Caco-2 (cell line): ENCODE measurements around the gene ABHD4. TPM values are rescaled to one million over a fixed set of nuclear protein-coding genes. Genes with fewer than 3 reads are reported as not detected.

Experiments used
- BruUV-seq: library from RNA; stranded (reverse); fragments of 400-500 nt; replicated peaks from 2 replicates; lab custom pipeline; 2021; lab: Mats Ljungman, UMichigan
- CTCF ChIA-PET: fragments of 300-600 bp; sonication (Branson Sonifier 250); formaldehyde crosslinking; loops from one replicate; lab custom pipeline; 2022; ENCODE audit warnings: antibody characterized with exemption; lab: Charles Lee
- POLR2A ChIA-PET: fragments of 300-600 bp; sonication (Branson Sonifier 250); formaldehyde crosslinking; loops from one replicate; lab custom pipeline; 2022; ENCODE audit warnings: antibody characterized with exemption; lab: Charles Lee
- DNase-seq, 2 experiments: peaks; one replicate each; pipeline versions ENCODE4 v3.0.0 to v3.0.0-alpha.2; 2020 to 2022
- H3K27me3 ChIP-seq: replicated peaks from 2 replicates; pipeline ENCODE4 v1.6.0; 2011; ENCODE audit warnings: low read length; ENCODE audit not compliant: control insufficient read depth, insufficient read depth
- H3K36me3 ChIP-seq: 2 replicates; pipeline ENCODE4 v1.5.1; 2011; ENCODE audit warnings: low read length; ENCODE audit not compliant: control insufficient read depth, insufficient read depth
- H3K4me1 ChIP-seq: fragments of 250-450 bp; sonication (Bioruptor Pico); 2 replicates; pipeline ENCODE4 v1.5.1; 2020; ENCODE audit warnings: mild to moderate bottlenecking
- H3K4me3 ChIP-seq: 2 replicates; pipeline ENCODE4 v1.5.1; 2011; ENCODE audit warnings: low read depth, mild to moderate bottlenecking, control low read depth, low read length
- H3K9me3 ChIP-seq: fragments of 250-450 bp; sonication (Bioruptor Pico); 2 replicates; pipeline ENCODE4 v1.5.1; 2020; ENCODE audit warnings: mild to moderate bottlenecking, moderate library complexity
- H3K27ac Mint-ChIP-seq: one replicate; pipeline ENCODE4 v1.8.0; 2022; ENCODE audit warnings: mixed read lengths; ENCODE audit not compliant: unreplicated experiment
- H3K27me3 Mint-ChIP-seq: one replicate; pipeline ENCODE4 v1.8.0; 2022; ENCODE audit warnings: mixed read lengths; ENCODE audit not compliant: insufficient read depth, unreplicated experiment
- H3K36me3 Mint-ChIP-seq: one replicate; pipeline ENCODE4 v1.8.0; 2022; ENCODE audit warnings: mild to moderate bottlenecking, mixed read lengths; ENCODE audit not compliant: insufficient read depth, unreplicated experiment
- H3K4me1 Mint-ChIP-seq: one replicate; pipeline ENCODE4 v1.8.0; 2022; ENCODE audit warnings: low read depth, mixed read lengths; ENCODE audit not compliant: unreplicated experiment
- H3K4me3 Mint-ChIP-seq: one replicate; pipeline ENCODE4 v1.8.0; 2022; ENCODE audit warnings: mild to moderate bottlenecking, moderate library complexity, mixed read lengths; ENCODE audit not compliant: unreplicated experiment
- H3K9me3 Mint-ChIP-seq: one replicate; pipeline ENCODE4 v1.8.0; 2022; ENCODE audit warnings: mixed read lengths; ENCODE audit not compliant: unreplicated experiment
- intact Hi-C: fragments of 100-400 bp; cut with micrococcal nuclease; formaldehyde crosslinking; loops from one replicate; pipeline ENCODE4 v1.10.0; 2022; ENCODE audit not compliant: unreplicated experiment
- total RNA-seq: library from RNA; stranded (reverse); gene quantifications from 2 replicates; pipeline ENCODE4 v1.2.3, GENCODE V29; 2022
- TF ChIP-seq, protein P1 (sequence below), 2 experiments: fragments of 200-600 bp in 1 of 2; IDR thresholded peaks; 1 replicate in 1 of 2; 2 replicates in 1 of 2; pipeline versions ENCODE4 v1.5.1 to v1.8.0; 2011 to 2022; ENCODE audit warnings: antibody characterized with exemption in 1 of 2, control low read depth in 1 of 2, inconsistent platforms in 1 of 2, low read depth in 1 of 2, low read length in 1 of 2, mild to moderate bottlenecking in 1 of 2, moderate library complexity in 1 of 2; ENCODE audit not compliant: insufficient read depth in 1 of 2, severe bottlenecking in 1 of 2, unreplicated experiment in 1 of 2

Gene ABHD4
- total RNA-seq, 1 experiment from 2014 or later = 73.5 TPM

DNA sequence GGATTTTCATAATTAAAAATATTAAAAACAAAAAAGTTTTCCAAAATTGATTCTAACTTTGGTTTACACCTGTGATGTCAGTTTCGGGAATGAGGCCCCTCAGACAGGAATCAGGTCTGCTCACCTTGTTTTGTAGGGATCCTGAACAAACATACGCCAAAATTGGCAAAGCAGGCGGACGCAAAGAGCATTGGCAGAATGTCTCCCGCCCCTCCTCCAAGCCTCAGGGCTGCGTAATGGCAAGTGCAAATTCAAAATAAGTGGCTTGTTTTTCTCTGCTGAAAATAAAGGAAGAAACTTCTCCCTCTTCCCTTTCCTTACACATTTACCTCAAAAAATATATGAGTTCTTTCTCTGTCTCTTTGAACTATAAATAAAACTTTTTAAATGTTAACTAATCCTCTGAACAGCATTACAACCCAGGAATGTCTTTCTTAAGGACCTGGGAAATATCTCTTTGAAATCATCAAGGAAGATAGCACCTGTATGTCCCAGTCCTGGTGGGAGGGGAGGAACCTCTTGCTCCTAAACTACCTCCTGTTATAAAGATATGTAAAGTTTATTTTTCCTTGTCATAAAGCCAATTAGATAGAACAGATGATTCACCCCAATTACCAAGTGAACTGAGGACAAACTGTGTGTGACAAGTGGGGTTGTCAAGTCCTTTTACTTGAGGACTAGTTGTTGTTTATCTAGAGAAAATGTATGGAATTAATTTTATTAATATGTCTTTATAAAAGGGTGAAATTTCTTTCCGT, 29.6 kb downstream of the ABHD4 start:
- CTCF ChIA-PET = no interaction called here
- no peaks in the 10 kb centered on the region for H3K36me3 ChIP-seq
- no peak overlapping the region for H3K4me3 Mint-ChIP-seq
- BruUV-seq = no TSS peak
- H3K27me3 ChIP-seq = no peaks in the 10 kb centered on the region
- POLR2A ChIA-PET = no interaction called here
- no peak overlapping the region for H3K4me3 ChIP-seq
- H3K9me3 Mint-ChIP-seq = peaks cover 26% of the 10 kb centered on the region
- TF ChIP-seq, protein P1, sequence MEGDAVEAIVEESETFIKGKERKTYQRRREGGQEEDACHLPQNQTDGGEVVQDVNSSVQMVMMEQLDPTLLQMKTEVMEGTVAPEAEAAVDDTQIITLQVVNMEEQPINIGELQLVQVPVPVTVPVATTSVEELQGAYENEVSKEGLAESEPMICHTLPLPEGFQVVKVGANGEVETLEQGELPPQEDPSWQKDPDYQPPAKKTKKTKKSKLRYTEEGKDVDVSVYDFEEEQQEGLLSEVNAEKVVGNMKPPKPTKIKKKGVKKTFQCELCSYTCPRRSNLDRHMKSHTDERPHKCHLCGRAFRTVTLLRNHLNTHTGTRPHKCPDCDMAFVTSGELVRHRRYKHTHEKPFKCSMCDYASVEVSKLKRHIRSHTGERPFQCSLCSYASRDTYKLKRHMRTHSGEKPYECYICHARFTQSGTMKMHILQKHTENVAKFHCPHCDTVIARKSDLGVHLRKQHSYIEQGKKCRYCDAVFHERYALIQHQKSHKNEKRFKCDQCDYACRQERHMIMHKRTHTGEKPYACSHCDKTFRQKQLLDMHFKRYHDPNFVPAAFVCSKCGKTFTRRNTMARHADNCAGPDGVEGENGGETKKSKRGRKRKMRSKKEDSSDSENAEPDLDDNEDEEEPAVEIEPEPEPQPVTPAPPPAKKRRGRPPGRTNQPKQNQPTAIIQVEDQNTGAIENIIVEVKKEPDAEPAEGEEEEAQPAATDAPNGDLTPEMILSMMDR (IDR thresholded peaks at IDR 0.05; ENCODE audit: insufficient read depth in 1 of 2, low read depth in 1 of 2, low read length in 1 of 2, severe bottlenecking in 1 of 2, unreplicated experiment in 1 of 2) = no peak
- no peak for DNase-seq
- H3K27me3 Mint-ChIP-seq = no peaks in the 10 kb centered on the region
- no peaks in the 10 kb centered on the region for H3K4me1 Mint-ChIP-seq
- no peaks in the 10 kb centered on the region for H3K36me3 Mint-ChIP-seq
- intact Hi-C loops = no loop called here
- H3K27ac Mint-ChIP-seq = no peak overlapping the region
- peaks cover 10% of the 10 kb centered on the region; the same call in 1 of the 2 replicates for H3K9me3 ChIP-seq
- H3K4me1 ChIP-seq = no peaks in the 10 kb centered on the region

DNA sequence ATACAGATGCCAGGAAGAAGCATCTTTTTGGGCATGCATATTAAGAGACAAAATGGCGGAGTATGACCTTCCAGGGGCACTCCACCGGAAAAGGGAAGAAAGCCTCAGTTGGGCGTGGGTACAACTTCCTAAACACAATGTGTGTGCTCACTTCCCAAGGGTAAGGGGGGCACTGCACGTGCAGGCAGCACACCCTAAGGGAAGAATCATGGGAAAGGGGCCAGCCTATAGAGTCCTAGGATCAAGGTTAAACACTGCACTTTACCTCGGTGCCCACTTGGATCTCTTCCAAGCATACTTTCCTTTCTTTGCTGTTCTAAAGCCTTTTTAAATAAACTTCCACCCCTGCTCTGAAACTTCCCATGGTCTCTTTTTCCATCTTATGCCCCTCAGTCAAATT, 31.3 kb downstream of the ABHD4 start:
- TF ChIP-seq, protein P1 (IDR thresholded peaks at IDR 0.05; ENCODE audit: insufficient read depth in 1 of 2, low read depth in 1 of 2, low read length in 1 of 2, severe bottlenecking in 1 of 2, unreplicated experiment in 1 of 2) = no peak
- DNase-seq = no peak
- H3K27me3 Mint-ChIP-seq = no peaks in the 10 kb centered on the region
- peaks cover 34% of the 10 kb centered on the region for H3K9me3 Mint-ChIP-seq
- no peaks in the 10 kb centered on the region for H3K4me1 Mint-ChIP-seq
- no peak overlapping the region for H3K27ac Mint-ChIP-seq
- intact Hi-C loops = no loop called here
- POLR2A ChIA-PET = no interaction called here
- Histone ChIP-seq H3K9me3 (peaks cover 10% of the 10 kb centered on the region; the same call in 1 of the 2 replicates), H3K36me3 (no peaks in the 10 kb centered on the region), H3K27me3 (no peaks in the 10 kb centered on the region), H3K4me1 (no peaks in the 10 kb centered on the region), H3K4me3 (no peak overlapping the region)
- BruUV-seq = no TSS peak
- no peaks in the 10 kb centered on the region for H3K36me3 Mint-ChIP-seq
- no peak overlapping the region for H3K4me3 Mint-ChIP-seq
- CTCF ChIA-PET = no interaction called here

DNA sequence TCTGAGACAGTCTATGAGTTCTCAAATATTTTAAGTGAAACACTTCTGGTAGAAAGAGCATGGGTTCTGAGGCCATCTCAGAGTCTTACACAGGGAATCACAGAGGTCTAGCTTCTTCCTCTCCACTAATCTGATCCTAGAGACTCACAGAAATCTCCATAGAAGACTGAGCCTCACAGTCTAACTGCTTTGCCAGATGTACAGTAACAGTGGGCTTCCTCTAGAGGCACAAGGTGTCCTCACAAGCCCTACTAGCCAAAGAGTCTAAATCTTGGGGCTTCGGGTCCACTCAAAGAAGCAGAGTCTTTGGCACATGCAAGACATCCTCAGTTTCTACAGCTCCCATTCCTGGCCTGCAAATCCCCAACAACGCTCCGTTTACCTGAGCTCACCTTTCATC, 32.0 kb downstream of the ABHD4 start:
- H3K4me3 Mint-ChIP-seq = no peak overlapping the region
- ChIA-PET POLR2A (no interaction called here), CTCF (interaction anchor here (0.5 kb wide), 1 partner anchor 1810 kb away, joined by 3 read pairs; no protein-coding TSS in a partner anchor)
- H3K36me3 Mint-ChIP-seq = no peaks in the 10 kb centered on the region
- no peak overlapping the region for H3K27ac Mint-ChIP-seq
- no peak for DNase-seq
- Histone ChIP-seq H3K9me3 (peaks cover 10% of the 10 kb centered on the region; the same call in 1 of the 2 replicates), H3K4me1 (no peaks in the 10 kb centered on the region), H3K4me3 (no peak overlapping the region), H3K36me3 (no peaks in the 10 kb centered on the region), H3K27me3 (no peaks in the 10 kb centered on the region)
- BruUV-seq = no TSS peak
- TF ChIP-seq, protein P1 (IDR thresholded peaks at IDR 0.05; ENCODE audit: insufficient read depth in 1 of 2, low read depth in 1 of 2, low read length in 1 of 2, severe bottlenecking in 1 of 2, unreplicated experiment in 1 of 2) = no peak
- no peaks in the 10 kb centered on the region for H3K4me1 Mint-ChIP-seq
- no peaks in the 10 kb centered on the region for H3K27me3 Mint-ChIP-seq
- peaks cover 38% of the 10 kb centered on the region for H3K9me3 Mint-ChIP-seq
- intact Hi-C loops = no loop called here
